ENCODE measurements around the gene KNOP1. TPM values are rescaled to one million over a fixed set of nuclear protein-coding genes. Genes with fewer than 3 reads are reported as not detected.

Gene KNOP1
- total RNA-seq, 1 experiment from 2014 or later = 65.0 TPM

- Histone ChIP-seq H3K4me1 (ENCODE audit: insufficient read depth, low read length, poor library complexity, severe bottlenecking) (no peaks in the 10 kb centered on the region), H3K27me3 (replicated peaks; ENCODE audit: insufficient read depth, low read depth, low read length, poor library complexity) (no peaks in the 10 kb centered on the region), H3K4me3 (ENCODE audit: low read depth, low read length, poor library complexity, severe bottlenecking) (no peak overlapping the region), H3K27ac (ENCODE audit: low read depth, low read length, poor library complexity, severe bottlenecking) (no peak overlapping the region), H3K9me3 (ENCODE audit: low read depth, low read length, poor library complexity, severe bottlenecking) (no peaks in the 10 kb centered on the region), H3K36me3 (ENCODE audit: insufficient read depth, low read length, poor library complexity, severe bottlenecking) (no peaks in the 10 kb centered on the region)
- POLR2A ChIA-PET (ENCODE audit: low non-redundant PET) = no interaction called here
- DNase-seq (ENCODE audit: low spot score) = no peak
- no TSS peak for BruUV-seq (replicated peaks)
- TF ChIP-seq CTCF (conservative IDR thresholded peaks at IDR 0.05; ENCODE audit: low read depth, low read length) (no peak), EZH2 (IDR thresholded peaks at IDR 0.05; ENCODE audit: borderline replicate concordance, low read depth, low read length, poor library complexity, severe bottlenecking) (no peak)
- intact Hi-C loops (cut with micrococcal nuclease; ENCODE audit: unreplicated experiment) = no loop called here
- CTCF ChIA-PET = no interaction called here
These were observed 37.2 kb upstream of the KNOP1 start for GRCh38 chr16:19755268-19755667.

GRCh38 chr16:19754644-19755036, 36.6 kb upstream of the KNOP1 start:
- H3K27ac ChIP-seq (ENCODE audit: low read depth, low read length, poor library complexity, severe bottlenecking) = no peak overlapping the region

DNA sequence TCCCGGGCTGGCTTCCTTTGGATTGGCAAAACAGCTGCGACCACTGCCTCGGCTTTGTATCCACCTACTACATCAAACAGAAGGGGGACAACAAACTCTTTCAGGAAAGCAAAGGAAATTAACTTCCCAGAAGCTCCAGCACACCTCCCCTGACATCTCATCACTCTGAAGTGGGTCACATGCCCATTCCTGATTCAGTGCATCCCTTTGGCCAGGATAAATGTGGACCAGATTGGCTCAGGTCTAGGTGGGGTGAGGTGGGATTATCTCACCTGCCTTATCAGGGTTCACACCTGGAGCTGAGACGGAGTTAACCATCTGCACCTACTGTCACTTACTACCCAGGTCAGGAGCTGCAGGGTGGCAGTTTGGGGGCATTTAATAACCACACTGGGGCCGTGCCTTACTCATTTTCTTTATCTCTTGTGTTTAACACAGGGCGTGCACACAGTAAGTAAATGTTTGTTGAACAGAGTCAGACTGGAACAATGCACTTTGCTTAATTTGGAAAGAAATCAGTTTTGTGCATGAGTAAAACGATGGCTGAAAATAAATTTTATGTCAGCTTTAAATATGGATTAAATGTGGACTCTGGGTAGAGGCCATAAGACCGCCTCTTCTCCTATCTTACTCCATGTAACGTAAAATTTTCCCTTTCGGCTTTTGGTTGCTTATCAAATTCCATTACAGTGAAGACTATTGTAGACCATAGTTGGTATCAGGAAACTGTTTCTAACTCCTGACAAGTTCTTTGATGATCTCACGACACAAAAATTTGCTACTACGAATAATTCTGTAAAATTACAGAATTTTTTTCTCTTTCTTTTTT, 36.0 kb upstream of the KNOP1 start:
- no TSS peak for BruUV-seq (replicated peaks)

More at GRCh38 chr16:19754644-19755036, 36.6 kb upstream of the KNOP1 start:
- no peaks in the 10 kb centered on the region for H3K36me3 ChIP-seq (ENCODE audit: insufficient read depth, low read length, poor library complexity, severe bottlenecking)
- H3K9me3 ChIP-seq (ENCODE audit: low read depth, low read length, poor library complexity, severe bottlenecking) = no peaks in the 10 kb centered on the region
- no peak for DNase-seq (ENCODE audit: low spot score)
- CTCF ChIA-PET = no interaction called here
- intact Hi-C loops (cut with micrococcal nuclease; ENCODE audit: unreplicated experiment) = no loop called here
- H3K27me3 ChIP-seq (replicated peaks; ENCODE audit: insufficient read depth, low read depth, low read length, poor library complexity) = no peaks in the 10 kb centered on the region
- no TSS peak for BruUV-seq (replicated peaks)
- POLR2A ChIA-PET (ENCODE audit: low non-redundant PET) = no interaction called here
- TF ChIP-seq CTCF (conservative IDR thresholded peaks at IDR 0.05; ENCODE audit: low read depth, low read length) (no peak), EZH2 (IDR thresholded peaks at IDR 0.05; ENCODE audit: borderline replicate concordance, low read depth, low read length, poor library complexity, severe bottlenecking) (no peak)
- no peaks in the 10 kb centered on the region for H3K4me1 ChIP-seq (ENCODE audit: insufficient read depth, low read length, poor library complexity, severe bottlenecking)
- H3K4me3 ChIP-seq (ENCODE audit: low read depth, low read length, poor library complexity, severe bottlenecking) = no peak overlapping the region

More for the DNA sequence above, 36.0 kb upstream of the KNOP1 start:
- H3K36me3 ChIP-seq (ENCODE audit: insufficient read depth, low read length, poor library complexity, severe bottlenecking) = no peaks in the 10 kb centered on the region
- H3K27ac ChIP-seq (ENCODE audit: low read depth, low read length, poor library complexity, severe bottlenecking) = no peak overlapping the region
- TF ChIP-seq CTCF (conservative IDR thresholded peaks at IDR 0.05; ENCODE audit: low read depth, low read length) = no peak
- TF ChIP-seq EZH2 (IDR thresholded peaks at IDR 0.05; ENCODE audit: borderline replicate concordance, low read depth, low read length, poor library complexity, severe bottlenecking) = no peak
- H3K27me3 ChIP-seq (replicated peaks; ENCODE audit: insufficient read depth, low read depth, low read length, poor library complexity) = no peaks in the 10 kb centered on the region
- intact Hi-C loops (cut with micrococcal nuclease; ENCODE audit: unreplicated experiment) = no loop called here
- no peak overlapping the region for H3K4me3 ChIP-seq (ENCODE audit: low read depth, low read length, poor library complexity, severe bottlenecking)
- H3K4me1 ChIP-seq (ENCODE audit: insufficient read depth, low read length, poor library complexity, severe bottlenecking) = no peaks in the 10 kb centered on the region
- H3K9me3 ChIP-seq (ENCODE audit: low read depth, low read length, poor library complexity, severe bottlenecking) = no peaks in the 10 kb centered on the region
- POLR2A ChIA-PET (ENCODE audit: low non-redundant PET) = no interaction called here
- no peak for DNase-seq (ENCODE audit: low spot score)
- CTCF ChIA-PET = no interaction called here

Measured in A673 (cell line).